ENCODE measurements around the gene BCO2.

BCO2 gene

DNA sequence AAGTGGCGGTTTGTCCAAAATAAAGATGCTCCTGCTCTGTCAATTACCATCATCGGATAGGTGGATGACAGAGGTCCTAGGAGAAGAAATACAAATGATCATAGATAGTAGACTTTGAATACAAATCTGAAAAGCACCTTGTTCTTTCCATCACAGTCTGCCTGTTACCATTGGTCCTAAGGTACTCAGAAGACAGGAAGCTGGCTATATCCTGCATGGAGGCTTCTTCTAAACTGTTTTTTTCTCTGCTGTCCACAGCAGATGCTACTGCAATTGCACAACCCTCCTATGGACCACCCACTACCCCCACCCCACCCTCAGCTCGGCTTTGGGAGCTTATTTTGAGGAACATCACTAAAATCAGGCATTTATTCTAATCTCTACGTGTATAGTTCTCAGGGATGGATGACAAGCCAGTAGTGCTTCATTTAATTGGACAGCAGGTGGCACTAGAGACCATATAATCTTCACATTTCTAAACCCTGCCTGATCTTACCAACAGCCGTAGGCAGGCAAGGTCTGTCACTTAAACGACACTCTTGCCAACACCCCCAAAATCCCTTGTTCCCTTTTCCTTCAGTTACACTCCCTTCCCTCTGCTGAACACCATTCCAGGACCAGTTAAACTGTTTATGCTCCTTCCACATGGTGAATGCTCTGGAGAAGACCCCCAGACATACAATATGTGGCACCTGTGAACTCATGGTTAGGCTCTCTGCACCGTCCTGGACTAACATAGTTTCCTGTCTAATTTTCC is 44.3 kb downstream of the BCO2 start:
- no peak overlapping the region for H3K27ac ChIP-seq (ENCODE audit: low read depth, low read length)
- H3K4me3 ChIP-seq (ENCODE audit: low read length), result no peak overlapping the region
- 46% methylated on average over 7 of the region's 7 CpGs for WGBS
- no peaks in the 10 kb centered on the region for H3K9me3 ChIP-seq (ENCODE audit: insufficient read depth, low read depth, low read length)
- no peak overlapping the region for H3K9ac ChIP-seq (ENCODE audit: low read depth, low read length)
- H3K36me3 ChIP-seq (ENCODE audit: insufficient read depth, low read length), result no peaks in the 10 kb centered on the region
- peaks cover 9% of the 10 kb centered on the region; the same call in 1 of the 2 replicates for H3K27me3 ChIP-seq (ENCODE audit: insufficient read depth, low read length)
- H3K4me1 ChIP-seq (ENCODE audit: insufficient read depth, low read length), result no peaks in the 10 kb centered on the region

DNA sequence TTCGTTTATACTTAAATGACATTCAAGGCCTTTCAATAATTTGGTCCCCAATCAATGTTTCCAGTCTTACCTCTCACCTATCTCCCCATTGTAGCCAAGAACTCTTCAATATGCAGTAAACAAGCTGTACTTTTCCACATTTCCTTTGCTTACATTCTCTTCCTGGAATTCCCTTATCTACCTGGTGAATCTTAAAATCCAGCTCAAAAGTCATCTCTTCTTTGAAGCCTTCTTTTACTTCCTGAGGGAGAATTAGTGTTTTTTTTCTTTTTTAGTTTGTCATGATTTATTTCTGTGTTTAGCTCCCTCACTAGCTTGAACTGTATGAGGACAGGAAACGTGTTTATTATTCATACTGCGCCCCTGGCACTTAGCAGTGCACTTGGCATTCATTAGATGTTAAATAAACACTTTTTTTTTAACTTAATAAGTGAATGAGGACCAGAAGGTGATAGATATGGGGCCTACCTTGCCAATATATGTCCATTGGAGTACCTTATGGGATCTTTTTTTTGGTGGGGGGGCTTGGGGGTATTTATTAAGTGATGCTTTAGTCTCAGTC is 46.0 kb downstream of the BCO2 start:
- no peak overlapping the region for H3K27ac ChIP-seq (ENCODE audit: low read depth, low read length)
- no peaks in the 10 kb centered on the region for H3K9me3 ChIP-seq (ENCODE audit: insufficient read depth, low read depth, low read length)
- WGBS, result 85% methylated on average over 3 of the region's 3 CpGs
- no peaks in the 10 kb centered on the region for H3K4me1 ChIP-seq (ENCODE audit: insufficient read depth, low read length)
- no peak overlapping the region for H3K4me3 ChIP-seq (ENCODE audit: low read length)
- no peak overlapping the region for H3K9ac ChIP-seq (ENCODE audit: low read depth, low read length)
- H3K36me3 ChIP-seq (ENCODE audit: insufficient read depth, low read length), result no peaks in the 10 kb centered on the region
- peaks cover 9% of the 10 kb centered on the region; the same call in 1 of the 2 replicates for H3K27me3 ChIP-seq (ENCODE audit: insufficient read depth, low read length)

DNA sequence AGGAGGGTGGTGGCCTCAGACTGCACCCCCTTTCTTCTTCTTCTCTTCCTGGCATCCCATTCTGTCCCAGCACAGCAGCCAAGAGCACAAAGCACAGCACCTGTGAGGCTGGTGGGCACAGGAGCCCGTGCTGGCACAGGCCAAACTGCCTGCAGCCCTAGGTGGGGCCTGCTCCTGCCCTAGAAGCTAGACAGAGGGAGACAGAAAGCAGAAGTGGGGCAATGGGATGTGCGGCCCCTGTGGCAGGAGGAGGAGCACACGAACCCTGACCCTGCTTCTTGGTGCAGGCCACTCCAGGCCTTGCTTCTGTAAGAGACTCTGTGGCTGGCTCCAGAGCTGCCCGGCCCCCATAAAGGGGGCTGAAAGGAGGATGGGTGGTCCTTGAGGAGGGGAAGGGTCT is 47.0 kb downstream of the BCO2 start:
- H3K9me3 ChIP-seq (ENCODE audit: insufficient read depth, low read depth, low read length), result no peaks in the 10 kb centered on the region
- H3K36me3 ChIP-seq (ENCODE audit: insufficient read depth, low read length), result no peaks in the 10 kb centered on the region
- no peak overlapping the region for H3K27ac ChIP-seq (ENCODE audit: low read depth, low read length)
- H3K4me1 ChIP-seq (ENCODE audit: insufficient read depth, low read length), result peaks cover 2% of the 10 kb centered on the region; the same call in 1 of the 2 replicates
- H3K4me3 ChIP-seq (ENCODE audit: low read length), result no peak overlapping the region
- 65% methylated on average over 4 of the region's 4 CpGs for WGBS
- H3K9ac ChIP-seq (ENCODE audit: low read depth, low read length), result no peak overlapping the region
- H3K27me3 ChIP-seq (ENCODE audit: insufficient read depth, low read length), result peaks cover 9% of the 10 kb centered on the region; the same call in 1 of the 2 replicates

DNA sequence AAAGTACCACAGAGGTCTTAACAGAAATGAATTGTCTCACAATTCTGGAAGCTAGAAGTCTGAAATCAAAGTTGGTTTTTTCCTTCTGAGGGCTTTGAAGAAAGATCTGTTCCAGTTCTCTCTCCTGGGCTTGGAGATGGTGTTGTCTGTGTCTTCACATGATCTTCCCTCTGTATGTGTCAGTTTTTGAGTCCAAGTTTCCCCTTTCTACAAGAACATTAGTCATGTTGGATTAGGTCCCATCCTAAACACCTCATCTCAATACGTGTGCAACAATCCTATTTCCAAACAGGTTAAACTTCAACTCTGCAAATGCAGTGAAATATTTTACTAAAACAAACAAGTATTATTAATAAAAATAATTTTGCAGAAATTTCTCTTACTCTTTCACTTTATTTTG is 47.8 kb downstream of the BCO2 start:
- H3K36me3 ChIP-seq (ENCODE audit: insufficient read depth, low read length), result peaks cover 1% of the 10 kb centered on the region; the same call in 1 of the 2 replicates
- H3K27ac ChIP-seq (ENCODE audit: low read depth, low read length), result no peak overlapping the region
- H3K9ac ChIP-seq (ENCODE audit: low read depth, low read length), result no peak overlapping the region
- H3K9me3 ChIP-seq (ENCODE audit: insufficient read depth, low read depth, low read length), result no peaks in the 10 kb centered on the region
- peaks cover 9% of the 10 kb centered on the region; the same call in 1 of the 2 replicates for H3K27me3 ChIP-seq (ENCODE audit: insufficient read depth, low read length)
- no peak overlapping the region for H3K4me3 ChIP-seq (ENCODE audit: low read length)
- WGBS, result 100% methylated on average over 1 of the region's 1 CpG
- H3K4me1 ChIP-seq (ENCODE audit: insufficient read depth, low read length), result peaks cover 4% of the 10 kb centered on the region; the same call in 1 of the 2 replicates

DNA sequence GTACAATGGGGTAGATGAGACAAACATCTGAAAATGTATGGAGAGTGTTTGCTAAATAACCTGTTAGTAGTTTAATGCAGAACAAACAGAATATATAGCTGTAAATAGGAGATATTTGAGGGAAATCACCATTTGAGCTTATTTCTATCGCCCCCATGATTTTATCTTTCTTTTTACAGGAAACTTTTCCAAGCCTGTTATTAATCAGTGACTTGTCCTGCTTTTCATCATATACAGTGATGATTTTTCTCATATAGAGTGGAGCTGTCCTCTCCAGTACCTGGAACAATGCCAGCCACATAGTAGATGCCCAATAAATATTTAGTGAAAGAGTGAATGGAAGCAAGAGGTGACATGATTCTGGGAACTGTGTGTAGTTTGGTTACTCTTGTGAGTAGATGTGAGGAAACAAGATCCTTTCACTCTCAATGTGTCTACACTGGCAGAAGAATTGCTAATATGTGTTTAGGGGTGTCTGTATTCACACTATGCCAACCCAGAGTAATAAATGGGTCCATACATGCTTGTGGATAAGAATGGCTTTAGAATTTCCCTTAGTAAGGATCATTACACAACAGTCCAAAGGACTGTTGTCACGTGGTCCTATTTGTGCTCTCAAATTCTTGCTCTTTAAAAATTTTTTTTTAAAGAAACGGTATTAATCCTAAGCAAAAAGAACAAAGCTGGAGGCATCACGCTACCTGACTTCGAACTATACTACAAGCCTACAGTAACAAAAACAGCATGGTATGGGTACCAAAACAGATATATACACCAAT is 48.6 kb downstream of the BCO2 start:
- H3K27ac ChIP-seq (ENCODE audit: low read depth, low read length), result no peak overlapping the region
- peaks cover 9% of the 10 kb centered on the region; the same call in 1 of the 2 replicates for H3K36me3 ChIP-seq (ENCODE audit: insufficient read depth, low read length)
- H3K4me3 ChIP-seq (ENCODE audit: low read length), result no peak overlapping the region
- H3K9me3 ChIP-seq (ENCODE audit: insufficient read depth, low read depth, low read length), result no peaks in the 10 kb centered on the region
- WGBS, result 92% methylated on average over 4 of the region's 5 CpGs
- H3K27me3 ChIP-seq (ENCODE audit: insufficient read depth, low read length), result peaks cover 9% of the 10 kb centered on the region; the same call in 1 of the 2 replicates
- no peak overlapping the region for H3K9ac ChIP-seq (ENCODE audit: low read depth, low read length)
- peaks cover 4% of the 10 kb centered on the region; the same call in 1 of the 2 replicates for H3K4me1 ChIP-seq (ENCODE audit: insufficient read depth, low read length)

DNA sequence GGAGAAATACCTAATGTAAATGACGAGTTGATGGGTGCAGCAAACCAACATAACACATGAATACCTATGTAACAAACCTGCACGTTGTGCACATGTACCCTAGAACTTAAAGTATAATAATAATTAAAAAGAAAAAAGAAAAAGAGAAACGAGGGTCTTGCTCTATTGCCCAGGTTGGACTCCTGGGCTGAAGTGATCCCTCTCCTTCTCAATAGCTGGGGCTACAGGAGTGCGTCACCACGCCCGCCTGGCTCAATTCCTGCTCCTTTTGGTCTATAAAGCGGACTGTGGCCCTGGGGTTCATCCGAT is 50.4 kb downstream of the BCO2 start:
- peak overlapping the region; percentile 95 for H3K4me3 ChIP-seq (ENCODE audit: low read length)
- peaks cover 9% of the 10 kb centered on the region; the same call in 1 of the 2 replicates for H3K27me3 ChIP-seq (ENCODE audit: insufficient read depth, low read length)
- peaks cover 24% of the 10 kb centered on the region for H3K36me3 ChIP-seq (ENCODE audit: insufficient read depth, low read length)
- H3K4me1 ChIP-seq (ENCODE audit: insufficient read depth, low read length), result peaks cover 4% of the 10 kb centered on the region; the same call in 1 of the 2 replicates
- WGBS, result 39% methylated on average over 6 of the region's 8 CpGs
- H3K9ac ChIP-seq (ENCODE audit: low read depth, low read length), result peak overlapping the region; percentile 93
- H3K9me3 ChIP-seq (ENCODE audit: insufficient read depth, low read depth, low read length), result no peaks in the 10 kb centered on the region
- peak overlapping the region; percentile 82 for H3K27ac ChIP-seq (ENCODE audit: low read depth, low read length)

DNA sequence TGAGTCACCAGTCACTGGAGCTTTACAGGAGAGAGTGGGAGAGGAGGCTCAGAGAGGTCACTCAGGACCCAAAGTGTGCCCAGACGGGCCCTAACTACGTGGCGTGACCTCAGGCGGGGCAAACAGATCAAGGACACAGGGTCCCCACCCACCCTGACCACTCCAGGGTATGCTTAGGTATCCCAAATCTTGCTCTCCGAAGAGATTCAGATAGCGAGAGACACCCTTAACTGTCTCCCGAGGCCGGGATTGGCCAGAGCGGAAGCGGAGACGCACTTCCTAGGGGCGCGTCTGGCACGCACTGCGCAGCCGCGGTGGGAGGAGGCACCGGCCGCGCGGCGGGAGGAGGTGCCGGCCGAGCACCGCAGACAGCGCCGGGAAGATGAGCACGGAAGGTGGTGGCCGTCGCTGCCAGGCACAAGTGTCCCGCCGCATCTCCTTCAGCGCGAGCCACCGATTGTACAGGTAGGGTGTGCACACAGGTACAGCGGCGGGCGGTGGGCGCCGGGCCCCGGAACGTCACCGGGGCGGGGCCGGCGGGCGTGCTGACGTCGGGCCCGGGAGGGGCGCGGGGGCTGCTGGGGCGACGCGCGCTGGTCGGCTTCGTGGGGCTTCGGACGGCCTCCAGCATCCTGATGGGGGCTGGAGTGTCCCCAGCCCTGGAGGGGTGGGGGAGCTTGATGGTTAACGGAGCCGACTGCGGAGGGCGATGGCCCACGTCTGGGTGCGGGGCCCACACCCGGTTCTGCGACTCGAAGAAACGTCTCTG is 50.9 kb downstream of the BCO2 start, which contains the start of gene PTS:
TSS of gene PTS (plus strand) at position 367 of the 769 bp plus-strand sequence. CDS start at position 383, 16 bp downstream.
- Histone ChIP-seq H3K4me1 (ENCODE audit: insufficient read depth, low read length) (peaks cover 4% of the 10 kb centered on the region; the same call in 1 of the 2 replicates), H3K36me3 (ENCODE audit: insufficient read depth, low read length) (peaks cover 29% of the 10 kb centered on the region), H3K27ac (ENCODE audit: low read depth, low read length) (peak within 1 kb of the TSS; percentile 82), H3K9me3 (ENCODE audit: insufficient read depth, low read depth, low read length) (no peaks in the 10 kb centered on the region), H3K9ac (ENCODE audit: low read depth, low read length) (peak within 1 kb of the TSS; percentile 93), H3K27me3 (ENCODE audit: insufficient read depth, low read length) (peaks cover 9% of the 10 kb centered on the region; the same call in 1 of the 2 replicates), H3K4me3 (ENCODE audit: low read length) (peak within 1 kb of the TSS; percentile 95)
- 2% methylated on average over 70 of the region's 70 CpGs for WGBS

DNA sequence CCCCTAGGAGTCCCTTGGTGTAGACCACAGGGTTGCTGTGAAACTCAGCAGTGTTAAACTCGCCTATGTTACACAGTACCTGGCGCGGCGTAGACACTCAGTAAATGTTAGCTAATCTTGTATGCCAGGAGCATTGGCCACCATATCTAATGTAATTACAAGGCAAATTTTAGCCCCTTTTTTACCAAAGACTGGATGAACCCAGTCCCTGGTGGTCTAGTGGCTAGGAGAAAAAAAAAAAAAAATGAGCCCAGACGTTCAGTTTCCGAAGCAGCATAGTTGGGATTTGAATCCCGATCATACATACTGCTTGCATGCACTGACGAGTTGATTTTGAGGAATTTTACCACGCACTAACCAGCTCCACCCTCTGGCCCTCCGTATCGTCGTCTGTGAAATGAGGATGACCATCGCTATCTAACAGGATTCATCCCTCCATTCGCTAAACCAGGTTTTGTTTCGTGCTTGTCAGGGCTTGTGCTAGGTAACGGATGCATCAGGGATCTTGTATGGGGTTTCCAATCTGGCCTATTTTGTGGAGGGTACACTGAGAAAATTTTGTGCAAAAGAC is 51.6 kb downstream of the BCO2 start:
- 9% methylated on average over 16 of the region's 16 CpGs for WGBS
- no peaks in the 10 kb centered on the region for H3K9me3 ChIP-seq (ENCODE audit: insufficient read depth, low read depth, low read length)
- H3K4me1 ChIP-seq (ENCODE audit: insufficient read depth, low read length), result peaks cover 4% of the 10 kb centered on the region; the same call in 1 of the 2 replicates
- H3K27me3 ChIP-seq (ENCODE audit: insufficient read depth, low read length), result peaks cover 9% of the 10 kb centered on the region; the same call in 1 of the 2 replicates
- peak overlapping the region; percentile 93 for H3K9ac ChIP-seq (ENCODE audit: low read depth, low read length)
- peaks cover 33% of the 10 kb centered on the region for H3K36me3 ChIP-seq (ENCODE audit: insufficient read depth, low read length)
- H3K4me3 ChIP-seq (ENCODE audit: low read length), result peak overlapping the region; percentile 95
- H3K27ac ChIP-seq (ENCODE audit: low read depth, low read length), result peak overlapping the region; percentile 82

DNA sequence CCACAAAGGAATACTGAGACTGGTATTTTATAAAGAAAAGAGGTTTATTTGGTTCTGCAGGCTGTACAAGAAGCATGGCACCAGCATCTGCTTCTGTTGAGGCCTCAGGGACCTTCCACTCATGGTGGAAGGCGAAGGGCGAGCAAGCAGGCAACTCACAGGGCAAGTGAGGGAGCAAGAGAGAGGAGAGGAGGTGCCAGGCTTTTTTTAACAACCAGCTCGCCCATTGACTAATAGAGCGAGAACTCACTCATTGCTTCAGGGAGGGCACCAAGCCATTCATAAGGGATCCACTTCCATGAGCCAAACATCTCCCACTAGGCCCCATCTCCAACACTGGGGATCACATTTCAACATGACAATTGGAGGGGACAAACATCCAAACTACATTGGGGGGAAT is 52.2 kb downstream of the BCO2 start:
- Histone ChIP-seq H3K9ac (ENCODE audit: low read depth, low read length) (peak overlapping the region; percentile 93; the same call in 1 of the 2 replicates), H3K9me3 (ENCODE audit: insufficient read depth, low read depth, low read length) (no peaks in the 10 kb centered on the region), H3K36me3 (ENCODE audit: insufficient read depth, low read length) (peaks cover 33% of the 10 kb centered on the region), H3K27me3 (ENCODE audit: insufficient read depth, low read length) (peaks cover 9% of the 10 kb centered on the region; the same call in 1 of the 2 replicates), H3K27ac (ENCODE audit: low read depth, low read length) (no peak overlapping the region), H3K4me3 (ENCODE audit: low read length) (peak overlapping the region; percentile 95), H3K4me1 (ENCODE audit: insufficient read depth, low read length) (peaks cover 4% of the 10 kb centered on the region; the same call in 1 of the 2 replicates)
- WGBS, result 71% methylated on average over 4 of the region's 4 CpGs

DNA sequence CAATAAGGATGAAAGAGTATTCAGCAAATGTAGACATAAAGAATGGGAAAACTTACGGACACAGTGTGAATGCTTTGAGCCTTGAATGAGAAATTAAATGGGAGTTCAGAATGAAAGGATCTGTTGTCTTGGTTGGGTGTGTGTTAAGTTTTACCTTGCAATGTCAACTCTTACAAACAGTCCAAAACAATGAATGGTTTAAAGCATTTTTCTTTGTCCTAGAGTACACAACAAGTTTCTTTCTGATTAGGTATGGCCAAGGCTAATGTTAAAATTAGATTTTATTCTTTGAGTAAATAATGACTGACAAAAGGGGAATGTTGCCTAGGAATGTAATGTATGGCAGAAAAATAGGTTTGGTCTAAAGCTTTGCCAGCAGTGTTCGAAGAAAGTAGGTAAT is 53.4 kb downstream of the BCO2 start:
- H3K9ac ChIP-seq (ENCODE audit: low read depth, low read length), result no peak overlapping the region
- 94% methylated on average over 2 of the region's 2 CpGs for WGBS

More for the DNA sequence above, 53.4 kb downstream of the BCO2 start:
- Histone ChIP-seq H3K4me3 (ENCODE audit: low read length) (no peak overlapping the region), H3K27ac (ENCODE audit: low read depth, low read length) (no peak overlapping the region), H3K36me3 (ENCODE audit: insufficient read depth, low read length) (peaks cover 45% of the 10 kb centered on the region), H3K27me3 (ENCODE audit: insufficient read depth, low read length) (peaks cover 5% of the 10 kb centered on the region; the same call in 1 of the 2 replicates), H3K4me1 (ENCODE audit: insufficient read depth, low read length) (peaks cover 4% of the 10 kb centered on the region; the same call in 1 of the 2 replicates), H3K9me3 (ENCODE audit: insufficient read depth, low read depth, low read length) (no peaks in the 10 kb centered on the region)

Data from HUES64 (cell line).